ENCODE data around the gene EEF1AKMT4.

DNA sequence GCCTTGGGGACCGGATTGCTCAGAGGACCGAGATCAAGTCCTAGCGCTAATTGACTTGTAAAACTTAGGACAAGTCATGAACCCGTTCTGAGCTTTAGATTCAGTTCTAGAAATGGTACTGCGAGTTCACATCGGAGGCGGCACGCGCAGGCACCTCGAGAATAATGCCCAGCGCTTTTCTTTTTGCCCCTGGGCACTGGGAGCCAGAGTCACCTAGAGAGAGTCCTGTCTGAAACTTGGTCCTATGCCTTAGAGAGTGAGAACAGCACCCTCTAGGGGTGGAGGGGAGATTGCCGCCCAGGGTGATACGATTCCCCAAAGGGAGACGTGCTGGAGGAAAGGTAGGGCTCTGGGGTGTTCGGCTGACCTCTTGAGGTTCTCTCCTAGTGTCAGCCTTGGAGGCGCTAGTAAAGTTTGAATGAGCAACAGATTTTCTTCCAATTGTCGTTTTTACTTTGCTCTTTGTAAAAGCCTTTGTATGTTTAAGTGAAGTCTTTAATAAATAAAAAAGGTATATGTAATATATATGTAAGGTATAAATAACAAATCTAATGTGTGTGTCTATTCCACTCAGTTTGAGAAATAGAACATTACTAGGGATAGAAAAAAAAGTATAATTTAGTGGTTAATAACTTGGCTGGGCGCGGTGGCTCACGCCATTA lies 826 bp downstream of the EEF1AKMT4 start:
- TF ChIP-seq, protein P1, sequence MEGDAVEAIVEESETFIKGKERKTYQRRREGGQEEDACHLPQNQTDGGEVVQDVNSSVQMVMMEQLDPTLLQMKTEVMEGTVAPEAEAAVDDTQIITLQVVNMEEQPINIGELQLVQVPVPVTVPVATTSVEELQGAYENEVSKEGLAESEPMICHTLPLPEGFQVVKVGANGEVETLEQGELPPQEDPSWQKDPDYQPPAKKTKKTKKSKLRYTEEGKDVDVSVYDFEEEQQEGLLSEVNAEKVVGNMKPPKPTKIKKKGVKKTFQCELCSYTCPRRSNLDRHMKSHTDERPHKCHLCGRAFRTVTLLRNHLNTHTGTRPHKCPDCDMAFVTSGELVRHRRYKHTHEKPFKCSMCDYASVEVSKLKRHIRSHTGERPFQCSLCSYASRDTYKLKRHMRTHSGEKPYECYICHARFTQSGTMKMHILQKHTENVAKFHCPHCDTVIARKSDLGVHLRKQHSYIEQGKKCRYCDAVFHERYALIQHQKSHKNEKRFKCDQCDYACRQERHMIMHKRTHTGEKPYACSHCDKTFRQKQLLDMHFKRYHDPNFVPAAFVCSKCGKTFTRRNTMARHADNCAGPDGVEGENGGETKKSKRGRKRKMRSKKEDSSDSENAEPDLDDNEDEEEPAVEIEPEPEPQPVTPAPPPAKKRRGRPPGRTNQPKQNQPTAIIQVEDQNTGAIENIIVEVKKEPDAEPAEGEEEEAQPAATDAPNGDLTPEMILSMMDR (conservative IDR thresholded peaks at IDR 0.05): peak; percentile 97
- TF ChIP-seq EZH2 (IDR thresholded peaks at IDR 0.05; ENCODE audit: low read depth): no peak

All from PC-9 (cell line).